Vagina (tissue), 2 donors: ENCODE data around the gene PSMG2. TPM values are rescaled to one million over a fixed set of nuclear protein-coding genes. Genes with fewer than 3 reads are reported as not detected.
"Not testable (repeated sequence)": the region's sequence is repeated elsewhere in the genome, so short reads cannot be mapped to it uniquely, and the experiment has no call there.

Experiments
- DNase-seq, 2 donors: peaks; one replicate each; pipeline ENCODE4 v3.0.0-alpha.2; 2017; ENCODE audit errors: extremely low spot score in 2 of 2
- H3K27ac ChIP-seq: fragments of 200-600 bp; sonication (generic); one replicate; pipeline ENCODE4 v1.5.1; 2019
- H3K27me3 ChIP-seq: fragments of 200-600 bp; sonication (generic); one replicate; pipeline ENCODE4 v1.5.1; 2019
- H3K36me3 ChIP-seq, 2 donors: fragments of 200-600 bp; sonication (generic); one replicate each; pipeline ENCODE4 v1.5.1; 2017 to 2019
- H3K4me1 ChIP-seq: fragments of 200-600 bp; sonication (generic); one replicate; pipeline ENCODE4 v1.5.1; 2019
- H3K4me3 ChIP-seq, 2 donors: fragments of 200-600 bp; sonication (generic); 1 replicate in 1 of 2; 2 replicates in 1 of 2; pipeline ENCODE4 v1.5.1; 2016 to 2019
- H3K9me3 ChIP-seq: fragments of 200-600 bp; sonication (generic); one replicate; pipeline ENCODE4 v1.5.1; 2019
- POLR2A ChIP-seq, 2 donors: fragments of 450-650 bp; IDR thresholded peaks; one replicate each; pipeline ENCODE4 v1.6.1; 2017; ENCODE audit warnings: antibody characterized with exemption in 2 of 2, mild to moderate bottlenecking in 2 of 2, moderate library complexity in 2 of 2
- POLR2AphosphoS5 ChIP-seq, 2 donors: sonication (generic); formaldehyde crosslinking; IDR thresholded peaks; one replicate each; pipeline ENCODE4 v1.9.0; 2017; ENCODE audit warnings: antibody characterized with exemption in 2 of 2, mild to moderate bottlenecking in 2 of 2, low read depth in 1 of 2; ENCODE audit not compliant: insufficient read depth in 1 of 2
- intact Hi-C: fragments of 100-400 bp; cut with DNase I; formaldehyde crosslinking; loops from one replicate; pipeline ENCODE4 v1.15.1; 2023
- total RNA-seq: library from RNA; depleted of rRNA; stranded (reverse); fragments of >200 nt; gene quantifications from one replicate; pipeline ENCODE4 v1.2.3, GENCODE V29; 2016
- TF ChIP-seq, protein P1 (sequence below), 3 experiments: fragments of 450-650 bp in 2 of 3; fragments of 200-600 bp in 1 of 3; sonication (generic) in 1 of 3; IDR thresholded peaks; one replicate each; pipeline ENCODE4 v1.5.1; 2017 to 2019; ENCODE audit warnings: antibody characterized with exemption in 3 of 3, mild to moderate bottlenecking in 2 of 3, moderate library complexity in 2 of 3

The PSMG2 gene
- total RNA-seq, 1 donor from 2014 or later = 56.2 TPM

DNA sequence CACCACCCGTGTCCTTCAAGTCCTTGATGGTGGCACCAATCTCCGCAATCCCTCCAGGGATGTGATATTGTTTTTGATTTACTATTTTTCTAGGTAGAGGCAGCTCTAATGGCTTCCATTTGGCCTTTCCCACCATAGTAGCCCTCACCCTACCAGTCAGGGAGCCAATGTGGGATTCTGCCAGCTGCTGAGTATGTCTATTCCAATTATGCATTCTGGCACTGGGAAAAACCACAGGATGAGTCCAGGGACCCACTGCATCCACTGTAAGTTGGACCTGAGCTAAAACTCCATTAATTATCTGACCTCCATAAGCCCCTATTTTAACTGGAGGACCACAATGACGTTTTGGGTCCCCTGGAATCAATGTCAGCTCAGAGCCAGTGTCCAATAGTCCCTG, 55.7 kb downstream of the PSMG2 start:
- H3K27ac ChIP-seq, H3K4me1 ChIP-seq, H3K9me3 ChIP-seq, intact Hi-C loops, H3K36me3 ChIP-seq, H3K27me3 ChIP-seq, DNase-seq, H3K4me3 ChIP-seq: not testable (repeated sequence)

DNA sequence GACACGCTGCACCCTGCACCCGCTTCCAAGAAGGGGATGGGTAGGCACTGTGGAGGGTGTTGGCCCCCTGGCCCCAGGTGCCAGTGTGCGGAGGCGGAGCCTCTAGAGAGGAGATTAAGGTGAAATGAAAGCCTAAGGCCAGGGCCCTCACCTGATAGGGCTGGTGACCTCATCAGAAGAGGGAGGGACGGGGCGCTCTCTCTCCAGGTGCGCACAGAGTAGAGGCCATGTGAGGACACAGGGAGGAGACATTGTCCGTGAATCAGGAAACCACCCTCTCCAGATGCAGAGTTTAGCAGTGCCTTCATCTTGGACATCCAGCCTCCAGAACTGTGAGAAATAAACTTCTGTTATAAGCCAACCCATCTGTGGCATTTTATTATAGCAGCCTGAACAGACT, 62.3 kb downstream of the PSMG2 start:
- Histone ChIP-seq H3K36me3 (no peaks in the 10 kb centered on the region), H3K4me1 (no peaks in the 10 kb centered on the region), H3K27me3 (no peaks in the 10 kb centered on the region), H3K4me3 (no peak overlapping the region), H3K27ac (no peak overlapping the region), H3K9me3 (no peaks in the 10 kb centered on the region)
- intact Hi-C loops = no loop called here
- TF ChIP-seq POLR2AphosphoS5 (IDR thresholded peaks at IDR 0.05; ENCODE audit: insufficient read depth in 1 of 2, low read depth in 1 of 2) (no peak), POLR2A (IDR thresholded peaks at IDR 0.05) (no peak)
- TF ChIP-seq, protein P1, sequence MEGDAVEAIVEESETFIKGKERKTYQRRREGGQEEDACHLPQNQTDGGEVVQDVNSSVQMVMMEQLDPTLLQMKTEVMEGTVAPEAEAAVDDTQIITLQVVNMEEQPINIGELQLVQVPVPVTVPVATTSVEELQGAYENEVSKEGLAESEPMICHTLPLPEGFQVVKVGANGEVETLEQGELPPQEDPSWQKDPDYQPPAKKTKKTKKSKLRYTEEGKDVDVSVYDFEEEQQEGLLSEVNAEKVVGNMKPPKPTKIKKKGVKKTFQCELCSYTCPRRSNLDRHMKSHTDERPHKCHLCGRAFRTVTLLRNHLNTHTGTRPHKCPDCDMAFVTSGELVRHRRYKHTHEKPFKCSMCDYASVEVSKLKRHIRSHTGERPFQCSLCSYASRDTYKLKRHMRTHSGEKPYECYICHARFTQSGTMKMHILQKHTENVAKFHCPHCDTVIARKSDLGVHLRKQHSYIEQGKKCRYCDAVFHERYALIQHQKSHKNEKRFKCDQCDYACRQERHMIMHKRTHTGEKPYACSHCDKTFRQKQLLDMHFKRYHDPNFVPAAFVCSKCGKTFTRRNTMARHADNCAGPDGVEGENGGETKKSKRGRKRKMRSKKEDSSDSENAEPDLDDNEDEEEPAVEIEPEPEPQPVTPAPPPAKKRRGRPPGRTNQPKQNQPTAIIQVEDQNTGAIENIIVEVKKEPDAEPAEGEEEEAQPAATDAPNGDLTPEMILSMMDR (IDR thresholded peaks at IDR 0.05) = no peak
- no peak for DNase-seq

- no peaks in the 10 kb centered on the region for H3K27me3 ChIP-seq
- intact Hi-C loops = no loop called here
- H3K27ac ChIP-seq = no peak overlapping the region
- H3K9me3 ChIP-seq = no peaks in the 10 kb centered on the region
- H3K4me3 ChIP-seq = no peak overlapping the region
- no peak for DNase-seq
- no peaks in the 10 kb centered on the region for H3K4me1 ChIP-seq
- H3K36me3 ChIP-seq = no peaks in the 10 kb centered on the region
- TF ChIP-seq POLR2A (IDR thresholded peaks at IDR 0.05) (no peak), POLR2AphosphoS5 (IDR thresholded peaks at IDR 0.05; ENCODE audit: insufficient read depth in 1 of 2, low read depth in 1 of 2) (no peak)
- TF ChIP-seq, protein P1 (IDR thresholded peaks at IDR 0.05) = no peak
Observed at GRCh38 chr18:12765586-12765985, 62.7 kb downstream of the PSMG2 start.

- no peaks in the 10 kb centered on the region for H3K9me3 ChIP-seq
- no peaks in the 10 kb centered on the region for H3K27me3 ChIP-seq
- TF ChIP-seq POLR2AphosphoS5 (IDR thresholded peaks at IDR 0.05; ENCODE audit: insufficient read depth in 1 of 2, low read depth in 1 of 2) (no peak), POLR2A (IDR thresholded peaks at IDR 0.05) (no peak)
- TF ChIP-seq, protein P1 (IDR thresholded peaks at IDR 0.05) = no peak
- intact Hi-C loops = no loop called here
- H3K4me1 ChIP-seq = no peaks in the 10 kb centered on the region
- no peak overlapping the region for H3K27ac ChIP-seq
- no peak overlapping the region for H3K4me3 ChIP-seq
- no peaks in the 10 kb centered on the region for H3K36me3 ChIP-seq
- no peak for DNase-seq
Observed at GRCh38 chr18:12766986-12767433, 64.2 kb downstream of the PSMG2 start.

GRCh38 chr18:12767580-12768155, 64.8 kb downstream of the PSMG2 start:
- Histone ChIP-seq H3K27me3 (no peaks in the 10 kb centered on the region), H3K4me3 (no peak overlapping the region), H3K36me3 (no peaks in the 10 kb centered on the region), H3K4me1 (no peaks in the 10 kb centered on the region), H3K27ac (no peak overlapping the region), H3K9me3 (no peaks in the 10 kb centered on the region)
- DNase-seq = no peak
- intact Hi-C loops = no loop called here
- TF ChIP-seq POLR2AphosphoS5 (IDR thresholded peaks at IDR 0.05; ENCODE audit: insufficient read depth in 1 of 2, low read depth in 1 of 2) (no peak), POLR2A (IDR thresholded peaks at IDR 0.05) (no peak)
- TF ChIP-seq, protein P1 (IDR thresholded peaks at IDR 0.05) = no peak
